ENCODE measurements around the gene PSMB11.
"Not testable (repeated sequence)": the region's sequence is repeated elsewhere in the genome, so short reads cannot be mapped to it uniquely, and the experiment has no call there.

PSMB11 gene

DNA sequence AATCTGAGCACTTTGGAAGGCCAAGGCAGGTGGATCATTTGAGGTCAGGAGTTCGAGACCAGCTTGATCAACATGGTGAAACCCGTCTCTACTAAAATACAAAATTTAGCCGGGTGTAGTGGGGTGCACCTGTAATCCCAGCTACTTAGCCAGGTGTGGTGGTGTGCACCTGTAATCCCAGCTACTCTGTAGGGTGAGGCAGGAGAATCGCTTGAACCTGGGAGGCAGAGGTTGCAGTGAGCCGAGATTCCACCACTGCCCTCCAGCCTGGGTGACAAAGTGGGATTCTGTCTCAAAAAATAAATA is 28.3 kb upstream of the PSMB11 start:
- DNase-seq (ENCODE audit: low read depth in 3 of 3) = not testable (repeated sequence)

GRCh38 chr14:23015618-23016017 is 26.4 kb upstream of the PSMB11 start:
- DNase-seq (ENCODE audit: low read depth in 3 of 3) = no peak

DNA sequence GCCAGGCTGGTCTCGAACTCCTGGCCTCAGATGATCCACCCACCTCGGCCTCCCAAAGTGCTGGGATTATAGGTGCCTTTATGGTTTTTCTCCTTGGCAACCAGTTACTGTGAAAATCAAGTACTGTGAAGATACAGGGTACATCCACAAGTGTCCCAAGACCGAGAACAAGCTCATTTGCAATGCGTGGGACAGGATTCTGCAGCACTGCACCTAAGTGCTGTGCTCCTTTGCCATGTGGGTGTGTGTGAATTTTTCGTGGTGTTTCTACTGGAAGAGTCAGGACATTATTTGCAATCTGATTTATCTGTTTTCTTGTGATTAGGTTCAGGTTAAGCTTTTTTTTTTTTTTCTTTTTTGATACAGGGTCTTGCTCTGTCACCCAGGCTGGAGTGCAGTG is 24.9 kb upstream of the PSMB11 start:
- no peak for DNase-seq (ENCODE audit: low read depth in 3 of 3)

DNA sequence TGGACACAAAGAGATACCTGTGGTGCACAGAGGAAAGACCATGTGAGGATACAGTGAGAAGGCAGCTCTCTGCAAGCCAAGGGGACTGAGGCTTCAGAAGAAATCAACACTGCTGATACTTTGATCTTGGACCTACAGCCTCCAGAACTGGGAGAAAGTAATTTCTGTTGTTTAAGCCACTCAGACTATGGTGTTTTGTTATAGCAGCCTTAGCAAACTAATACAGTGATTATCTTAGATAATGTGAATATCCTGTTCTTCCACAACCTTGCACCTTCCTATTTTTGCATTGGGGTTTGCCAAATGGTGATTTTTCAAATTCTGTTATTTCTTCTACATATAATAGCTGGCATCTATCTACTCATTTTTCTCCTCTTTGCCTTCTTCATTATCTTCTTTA is 23.9 kb upstream of the PSMB11 start:
- DNase-seq (ENCODE audit: low read depth in 3 of 3) = no peak

DNA sequence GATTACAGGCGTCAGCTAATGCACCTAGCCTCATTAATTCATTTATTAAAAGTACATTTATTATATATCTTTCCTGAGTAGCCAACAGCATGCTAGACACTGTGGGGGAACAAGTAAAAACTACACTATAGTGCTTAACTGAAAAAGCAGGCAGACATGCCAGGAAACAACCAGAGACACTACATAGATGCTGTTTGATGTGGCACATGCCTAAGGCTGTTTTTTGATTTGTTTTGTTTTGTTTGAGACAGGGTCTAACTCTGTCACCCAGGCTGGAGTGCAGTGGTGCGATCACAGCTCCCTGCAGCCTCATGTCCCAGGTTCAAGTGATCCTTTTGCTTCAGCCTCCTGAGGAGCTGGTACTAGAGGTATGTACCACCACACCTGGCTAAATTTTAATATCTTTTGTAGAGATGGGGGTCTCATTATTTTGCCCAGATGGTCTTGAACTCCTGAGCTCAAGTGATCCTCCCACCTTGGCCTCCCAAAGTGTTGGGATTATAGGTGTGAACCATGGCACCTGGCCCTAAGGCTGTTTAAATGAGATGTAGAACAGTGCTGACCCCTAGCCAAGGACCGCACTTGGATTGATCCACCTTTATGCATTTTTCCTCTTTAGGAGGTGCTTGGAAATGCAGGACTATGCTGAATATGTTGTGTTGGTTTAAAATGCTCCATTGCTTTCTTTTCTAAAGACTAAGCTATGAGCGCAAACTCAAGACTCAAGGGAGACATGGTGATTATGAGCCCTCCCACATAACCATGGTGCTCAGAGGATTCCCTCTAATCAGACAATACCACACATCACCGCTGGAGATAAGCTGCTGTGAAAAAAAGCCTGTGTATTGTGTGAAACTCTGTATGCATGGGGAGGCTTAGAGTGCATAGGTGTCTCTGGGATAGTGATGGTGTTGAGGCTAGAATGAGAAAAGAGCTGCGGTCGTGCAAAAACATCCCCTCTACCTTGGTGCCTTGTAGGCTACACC is 21.6 kb upstream of the PSMB11 start:
- DNase-seq (ENCODE audit: low read depth in 3 of 3) = no peak

GRCh38 chr14:23021434-23021833 is 20.6 kb upstream of the PSMB11 start:
- no peak for DNase-seq (ENCODE audit: low read depth in 3 of 3)

- no peak for DNase-seq (ENCODE audit: low read depth in 3 of 3)
These were observed 20.0 kb upstream of the PSMB11 start for GRCh38 chr14:23021889-23022442.

DNA sequence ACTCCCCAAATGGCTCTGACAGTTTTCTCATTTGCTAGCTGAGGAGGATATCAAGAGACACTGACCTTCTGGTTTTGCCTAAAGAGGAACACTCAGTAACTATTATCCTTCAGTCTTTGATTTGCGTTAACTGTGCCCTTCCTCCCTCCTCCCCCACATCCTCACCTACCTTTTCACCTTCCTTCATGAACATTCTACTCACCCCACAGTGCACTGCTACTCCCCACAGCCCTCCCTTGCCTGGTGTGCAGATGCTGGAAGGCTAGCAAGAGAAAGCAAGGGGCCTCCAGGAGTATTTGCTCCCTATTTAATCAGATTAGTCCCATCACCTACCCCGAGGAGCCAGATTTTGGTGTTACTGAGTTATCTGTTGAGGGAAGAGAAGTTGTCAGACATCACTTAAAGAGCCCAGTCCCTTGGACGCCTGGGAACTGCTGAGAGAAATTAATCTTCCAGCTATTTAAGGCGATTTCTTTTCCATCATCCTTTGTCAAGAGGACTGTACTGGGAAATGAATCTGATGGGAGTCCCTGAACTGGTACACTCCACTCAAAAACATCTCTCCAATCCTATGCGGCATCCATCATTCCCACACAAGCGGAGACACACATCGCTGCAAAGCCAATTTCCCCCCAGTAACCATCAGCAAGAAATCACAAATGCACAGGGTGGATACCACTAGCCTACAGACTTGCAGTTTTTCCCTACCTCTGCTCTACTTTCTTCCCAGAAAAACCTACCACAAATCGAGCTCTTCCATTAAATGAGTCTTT is 18.8 kb upstream of the PSMB11 start:
- no peak for DNase-seq (ENCODE audit: low read depth in 3 of 3)

DNA sequence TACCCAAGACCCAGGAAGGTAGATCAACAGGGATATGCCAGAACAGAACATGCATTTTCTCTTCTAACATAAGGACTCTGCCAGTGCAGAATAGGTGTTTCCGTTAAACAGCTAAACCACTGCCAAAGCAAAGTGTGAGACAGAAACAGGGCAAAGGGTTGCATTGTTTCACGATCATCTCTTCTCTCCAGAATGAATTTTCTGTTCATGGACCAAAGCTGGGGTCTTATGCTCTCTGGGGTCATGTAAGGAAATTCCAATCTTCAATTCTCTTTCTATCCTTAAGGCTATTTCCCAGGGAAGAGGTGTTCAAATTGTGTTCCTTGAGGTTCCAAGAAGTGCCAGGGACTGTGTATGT is 18.2 kb upstream of the PSMB11 start:
- DNase-seq (ENCODE audit: low read depth in 3 of 3) = no peak

GRCh38 chr14:23024612-23025075 is 17.4 kb upstream of the PSMB11 start:
- DNase-seq (ENCODE audit: low read depth in 3 of 3) = no peak

DNA sequence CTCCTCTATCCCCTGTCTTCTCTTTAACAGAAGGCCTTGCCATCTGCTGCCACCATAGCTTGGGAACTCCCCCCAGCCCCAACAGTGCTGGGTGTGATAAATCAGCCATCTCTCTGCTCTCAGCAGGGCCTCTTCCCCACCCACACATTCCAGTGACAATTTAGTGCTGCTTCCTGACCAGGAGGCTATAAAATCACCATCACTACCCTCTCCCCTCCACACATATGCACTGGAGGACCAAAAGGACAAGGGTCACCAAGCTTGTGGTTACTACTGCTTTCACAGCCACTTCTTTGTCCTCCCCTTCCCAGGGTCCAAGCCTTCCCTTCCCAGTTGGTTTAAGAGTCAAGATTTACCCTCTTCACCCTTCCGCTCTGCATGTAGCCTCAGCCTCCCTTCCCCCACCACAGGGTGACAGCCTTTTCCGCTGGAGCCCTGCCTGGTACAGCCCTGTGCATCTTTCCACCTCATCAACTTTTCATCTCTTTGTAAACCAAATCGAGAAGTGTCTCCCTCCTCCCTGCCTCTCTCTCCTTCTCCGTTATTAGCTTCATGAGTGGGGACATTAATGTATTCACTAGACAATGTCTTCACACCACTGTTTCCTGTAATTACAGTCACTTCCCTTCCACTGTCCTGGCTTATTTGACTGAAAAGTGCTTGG is 16.7 kb upstream of the PSMB11 start:
- DNase-seq (ENCODE audit: low read depth in 3 of 3) = no peak

DNA sequence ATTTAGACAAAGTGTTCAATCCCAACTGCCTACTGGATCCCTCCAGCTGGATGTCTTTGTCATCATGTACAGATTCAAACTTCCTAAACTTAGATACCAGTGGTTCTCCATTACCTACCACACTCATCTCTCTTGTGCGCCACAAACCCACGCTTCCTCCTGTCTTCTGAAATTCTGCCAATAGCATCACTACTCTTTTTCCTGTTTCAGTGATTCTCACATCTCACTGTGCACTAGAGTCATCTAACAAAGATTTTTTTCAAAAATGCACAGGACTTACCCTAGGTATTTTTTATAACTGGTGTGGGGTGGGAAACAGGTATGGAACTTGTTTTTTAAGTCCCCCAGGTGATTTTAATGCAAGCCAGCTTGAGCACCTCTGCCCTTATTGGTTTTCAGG is 13.2 kb upstream of the PSMB11 start:
- no peak for DNase-seq (ENCODE audit: low read depth in 3 of 3)

- no peak for DNase-seq (ENCODE audit: low read depth in 3 of 3)
These were observed 11.1 kb upstream of the PSMB11 start for GRCh38 chr14:23030936-23031335.

- DNase-seq (ENCODE audit: low read depth in 3 of 3) = no peak
These were observed 8.7 kb upstream of the PSMB11 start for GRCh38 chr14:23033251-23033727.

GRCh38 chr14:23033801-23034497 is 8.1 kb upstream of the PSMB11 start:
- DNase-seq (ENCODE audit: low read depth in 3 of 3) = no peak

DNA sequence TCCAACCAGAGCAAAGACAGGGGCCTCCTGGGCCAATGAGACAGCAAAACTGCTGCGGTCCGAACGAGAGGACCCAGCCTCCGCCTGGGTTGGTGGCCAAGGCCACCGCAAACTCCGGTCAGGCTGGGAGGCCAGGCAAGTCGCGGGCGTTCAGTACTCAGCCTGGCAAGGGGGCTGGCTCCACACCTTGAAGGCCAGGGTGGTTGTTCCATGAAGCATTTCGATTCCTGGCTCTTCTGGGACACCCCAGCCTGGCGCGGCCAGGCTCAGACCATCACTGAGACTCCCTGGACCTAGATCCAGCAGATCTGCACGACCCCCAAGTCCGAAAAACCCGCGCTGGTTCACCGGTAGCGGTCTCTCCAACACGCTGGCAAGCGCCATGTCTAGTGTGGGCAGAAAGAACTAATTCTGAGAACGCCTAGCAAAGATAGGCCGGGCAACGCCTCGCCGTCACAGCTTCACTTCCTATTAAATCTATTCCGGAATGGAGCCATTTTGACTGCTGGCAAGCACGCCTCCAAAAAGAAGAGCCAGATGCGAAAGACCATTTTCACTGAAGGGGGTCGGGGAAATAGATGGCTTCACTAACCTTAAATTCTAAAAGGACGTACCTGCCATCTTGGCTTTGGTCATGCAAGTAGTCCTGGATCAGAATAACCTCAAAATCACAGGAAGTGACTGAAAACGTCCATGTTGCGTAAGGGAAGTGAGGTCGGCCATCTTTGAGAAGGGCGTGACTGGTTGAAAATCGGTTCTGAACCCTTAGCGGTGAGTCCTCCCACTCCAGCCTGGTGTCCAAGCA is 7.3 kb upstream of the PSMB11 start, which contains the start of gene PSMB5:
TSS of gene PSMB5 (minus strand) at position 403 of the 805 bp plus-strand sequence. CDS start at position 384, 19 bp downstream.
- peak; percentile 57 to 79 (median 73) for DNase-seq (ENCODE audit: low read depth in 3 of 3)

- no peak for DNase-seq (ENCODE audit: low read depth in 3 of 3)
These were observed 6.5 kb upstream of the PSMB11 start for GRCh38 chr14:23035303-23036144.

DNA sequence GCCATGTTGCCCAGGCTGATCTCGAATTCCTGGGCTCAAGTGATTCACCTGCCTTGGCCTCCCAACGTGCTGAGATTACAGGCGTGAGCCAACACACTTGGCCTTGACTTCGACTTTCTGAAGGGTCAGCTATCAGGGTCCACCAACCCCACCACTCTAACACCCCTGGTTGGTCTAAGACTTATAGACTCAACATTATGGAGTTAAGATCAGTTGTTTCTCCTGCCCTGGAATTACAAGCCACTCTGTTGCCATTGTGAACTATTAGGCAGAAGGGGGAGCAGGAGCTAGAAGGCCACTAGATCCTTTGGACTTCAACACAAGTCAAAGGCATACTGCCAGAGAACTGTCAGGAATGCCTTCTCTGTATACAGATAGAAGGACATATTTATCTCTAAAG is 1.9 kb upstream of the PSMB11 start:
- DNase-seq (ENCODE audit: low read depth in 3 of 3) = no peak

DNA sequence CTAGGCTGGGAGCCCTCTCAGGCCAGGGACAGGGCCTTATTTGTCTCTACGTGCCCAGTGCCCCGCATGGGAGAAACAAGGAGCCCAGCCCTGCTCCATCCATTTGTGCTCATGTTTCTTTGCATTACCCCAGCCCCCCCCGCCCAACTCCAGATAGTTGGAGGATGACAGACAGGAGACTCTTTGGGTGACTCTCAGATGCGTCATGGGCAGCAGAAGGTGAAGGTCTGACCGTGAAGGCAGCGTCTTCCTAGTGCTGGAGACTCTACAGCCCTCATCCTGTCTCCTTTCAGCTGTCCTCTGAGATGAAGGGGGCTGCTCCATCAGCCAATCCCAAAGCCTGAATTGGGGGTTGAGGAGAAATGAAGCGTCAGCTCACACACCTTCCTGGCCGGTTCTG is 283 bp upstream of the PSMB11 start:
- no peak for DNase-seq (ENCODE audit: low read depth in 3 of 3)

Measured in stimulated activated CD4-positive, alpha-beta T cell treated with anti-CD3 and anti-CD28 coated beads, TNF-alpha, amount 100 ng/mL, for 4 hours (primary cell).